ENCODE results near the gene FAAH.

The FAAH gene

GRCh38 chr1:46407636-46408035 lies 13.5 kb downstream of the FAAH start:
- Histone ChIP-seq H3K36me3 (no peaks in the 10 kb centered on the region; the same call in 1 of the 2 replicates), H3K27me3 (ENCODE audit: insufficient read depth, low read depth, severe bottlenecking) (no peaks in the 10 kb centered on the region), H3K4me3 (ENCODE audit: low read depth, low read length) (no peak overlapping the region), H3K9me3 (ENCODE audit: severe bottlenecking) (no peaks in the 10 kb centered on the region), H3K27ac (no peak overlapping the region)
- TF ChIP-seq CTCF (IDR thresholded peaks at IDR 0.05; ENCODE audit: low read depth, low read length) = no peak
- DNase-seq = no peak

GRCh38 chr1:46408356-46409062 lies 14.4 kb downstream of the FAAH start:
- no peak for DNase-seq
- Histone ChIP-seq H3K36me3 (no peaks in the 10 kb centered on the region; the same call in none of the 2 replicates), H3K27ac (no peak overlapping the region), H3K4me3 (ENCODE audit: low read depth, low read length) (no peak overlapping the region), H3K27me3 (ENCODE audit: insufficient read depth, low read depth, severe bottlenecking) (no peaks in the 10 kb centered on the region), H3K9me3 (ENCODE audit: severe bottlenecking) (no peaks in the 10 kb centered on the region)
- TF ChIP-seq CTCF (IDR thresholded peaks at IDR 0.05; ENCODE audit: low read depth, low read length) = no peak

GRCh38 chr1:46409063-46409372 lies 14.9 kb downstream of the FAAH start:
- H3K9me3 ChIP-seq (ENCODE audit: severe bottlenecking) = no peaks in the 10 kb centered on the region
- no peaks in the 10 kb centered on the region; the same call in 1 of the 2 replicates for H3K36me3 ChIP-seq
- H3K27ac ChIP-seq = no peak overlapping the region
- no peak overlapping the region for H3K4me3 ChIP-seq (ENCODE audit: low read depth, low read length)
- no peak for TF ChIP-seq CTCF (IDR thresholded peaks at IDR 0.05; ENCODE audit: low read depth, low read length)
- no peaks in the 10 kb centered on the region for H3K27me3 ChIP-seq (ENCODE audit: insufficient read depth, low read depth, severe bottlenecking)
- no peak for DNase-seq

- no peaks in the 10 kb centered on the region for H3K27me3 ChIP-seq (ENCODE audit: insufficient read depth, low read depth, severe bottlenecking)
- no peaks in the 10 kb centered on the region; the same call in 1 of the 2 replicates for H3K36me3 ChIP-seq
- H3K4me3 ChIP-seq (ENCODE audit: low read depth, low read length) = no peak overlapping the region
- no peaks in the 10 kb centered on the region for H3K9me3 ChIP-seq (ENCODE audit: severe bottlenecking)
- no peak for TF ChIP-seq CTCF (IDR thresholded peaks at IDR 0.05; ENCODE audit: low read depth, low read length)
- no peak overlapping the region for H3K27ac ChIP-seq
- no peak for DNase-seq
Measured at GRCh38 chr1:46410156-46411009, 16.3 kb downstream of the FAAH start.

- Histone ChIP-seq H3K27me3 (ENCODE audit: insufficient read depth, low read depth, severe bottlenecking) (no peaks in the 10 kb centered on the region), H3K27ac (no peak overlapping the region), H3K9me3 (ENCODE audit: severe bottlenecking) (no peaks in the 10 kb centered on the region), H3K36me3 (no peaks in the 10 kb centered on the region; the same call in 1 of the 2 replicates), H3K4me3 (ENCODE audit: low read depth, low read length) (no peak overlapping the region)
- TF ChIP-seq CTCF (IDR thresholded peaks at IDR 0.05; ENCODE audit: low read depth, low read length) = no peak
- DNase-seq = no peak
Measured at GRCh38 chr1:46411010-46411405, 16.9 kb downstream of the FAAH start.
